HG02981 (cell line): ENCODE results near the gene GPR78.

ENCODE experiments used
- ATAC-seq: cut with Tn5 transposase; IDR thresholded peaks from one replicate; pipeline ENCODE4 v1.9.1; 2021; ENCODE audit warnings: mild to moderate bottlenecking, moderate library complexity; ENCODE audit not compliant: unreplicated experiment

The GPR78 gene

GRCh38 chr4:8585721-8586212 lies 5.6 kb downstream of the GPR78 start:
- ATAC-seq, result no peak

GRCh38 chr4:8586246-8586645 lies 6.1 kb downstream of the GPR78 start:
- ATAC-seq, result no peak

GRCh38 chr4:8586671-8587468 lies 6.7 kb downstream of the GPR78 start:
- no peak for ATAC-seq

GRCh38 chr4:8587469-8588195 lies 7.4 kb downstream of the GPR78 start:
- no peak for ATAC-seq

GRCh38 chr4:8588196-8588470 lies 7.9 kb downstream of the GPR78 start:
- no peak for ATAC-seq

- no peak for ATAC-seq
Measured at GRCh38 chr4:8589336-8589735, 9.1 kb downstream of the GPR78 start.

- ATAC-seq, result no peak
Measured at GRCh38 chr4:8589823-8590545, 9.8 kb downstream of the GPR78 start.

GRCh38 chr4:8590546-8590880 lies 10.3 kb downstream of the GPR78 start:
- no peak for ATAC-seq

GRCh38 chr4:8591114-8591513 lies 10.9 kb downstream of the GPR78 start:
- ATAC-seq, result no peak

GRCh38 chr4:8591626-8592365 lies 11.6 kb downstream of the GPR78 start:
- ATAC-seq, result no peak

GRCh38 chr4:8592366-8593263 lies 12.4 kb downstream of the GPR78 start, which contains the start of gene CPZ:
CPZ (plus strand) TSS chr4:8592765; CDS start chr4:8592834, 69 bp downstream.
- no peak for ATAC-seq

- no peak for ATAC-seq
Measured at GRCh38 chr4:8593264-8594096, 13.3 kb downstream of the GPR78 start.

- ATAC-seq, result no peak
Measured at GRCh38 chr4:8594097-8595038, 14.2 kb downstream of the GPR78 start.

GRCh38 chr4:8595237-8596087 lies 15.3 kb downstream of the GPR78 start:
- no peak for ATAC-seq

- ATAC-seq, result no peak
Measured at GRCh38 chr4:8596891-8597290, 16.7 kb downstream of the GPR78 start.

- no peak for ATAC-seq
Measured at GRCh38 chr4:8597319-8597718, 17.1 kb downstream of the GPR78 start.

- no peak for ATAC-seq
Measured at GRCh38 chr4:8597791-8598190, 17.6 kb downstream of the GPR78 start.
